Liver (tissue), 9 donors: ENCODE results near the gene ADCY2. TPM values are rescaled to one million over a fixed set of nuclear protein-coding genes. Genes with fewer than 3 reads are reported as not detected.

Experiments
- DNase-seq: peaks from one replicate; pipeline ENCODE4 v3.0.0-alpha.2; 2017; ENCODE audit warnings: low spot score
- H3K27ac ChIP-seq, 2 donors: one replicate each; pipeline ENCODE4 v1.7.0; 2013; ENCODE audit warnings: inconsistent platforms in 2 of 2, low read length in 2 of 2, control low read depth in 1 of 2, low read depth in 1 of 2, mild to moderate bottlenecking in 1 of 2
- H3K27me3 ChIP-seq, 4 donors: one replicate each; pipeline versions ENCODE4 v1.6.1 to v1.7.0; 2013; ENCODE audit warnings: low read length in 3 of 4, inconsistent platforms in 1 of 4, mild to moderate bottlenecking in 1 of 4, moderate library complexity in 1 of 4; ENCODE audit not compliant: control insufficient read depth in 4 of 4, insufficient read depth in 4 of 4
- H3K36me3 ChIP-seq, 4 donors: one replicate each; pipeline versions ENCODE4 v1.6.1 to v1.7.0; 2013; ENCODE audit warnings: low read length in 3 of 4, mild to moderate bottlenecking in 3 of 4, low read depth in 1 of 4, moderate library complexity in 1 of 4; ENCODE audit not compliant: control insufficient read depth in 4 of 4, insufficient read depth in 3 of 4
- H3K4me1 ChIP-seq, 4 donors: one replicate each; pipeline versions ENCODE4 v1.6.1 to v1.7.0; 2013; ENCODE audit warnings: low read length in 3 of 4, mild to moderate bottlenecking in 3 of 4, moderate library complexity in 1 of 4; ENCODE audit not compliant: control insufficient read depth in 4 of 4, insufficient read depth in 4 of 4
- H3K4me3 ChIP-seq, 3 donors: one replicate each; pipeline versions ENCODE4 v1.6.1 to v1.7.0; 2013; ENCODE audit warnings: low read length in 3 of 3, control low read depth in 1 of 3, low read depth in 1 of 3, mild to moderate bottlenecking in 1 of 3
- H3K9ac ChIP-seq, 2 donors: one replicate each; pipeline ENCODE4 v1.7.0; 2013; ENCODE audit warnings: low read length in 2 of 2, mild to moderate bottlenecking in 2 of 2, moderate library complexity in 2 of 2, control low read depth in 1 of 2, low read depth in 1 of 2
- H3K9me3 ChIP-seq, 4 donors: one replicate each; pipeline versions ENCODE4 v1.6.1 to v1.7.0; 2013; ENCODE audit warnings: low read length in 3 of 4; ENCODE audit not compliant: control insufficient read depth in 4 of 4
- FOXA1 ChIP-seq: IDR thresholded peaks from 2 replicates; pipeline ENCODE4 v1.6.1; 2016; ENCODE audit warnings: antibody characterized with exemption
- FOXA2 ChIP-seq: IDR thresholded peaks from 2 replicates; pipeline ENCODE4 v1.6.1; 2016; ENCODE audit warnings: antibody characterized with exemption
- GABPA ChIP-seq, 2 donors: IDR thresholded peaks in 1 of 2; conservative IDR thresholded peaks in 1 of 2; 2 replicates each; pipeline ENCODE4 v1.6.1; 2016; ENCODE audit warnings: antibody characterized with exemption in 2 of 2, mild to moderate bottlenecking in 1 of 2, moderate library complexity in 1 of 2
- HNF4A ChIP-seq, 2 donors: conservative IDR thresholded peaks; 2 replicates each; pipeline ENCODE4 v1.6.1; 2016; ENCODE audit warnings: antibody characterized with exemption in 2 of 2, mild to moderate bottlenecking in 2 of 2
- MAX ChIP-seq: IDR thresholded peaks from 2 replicates; pipeline ENCODE4 v1.6.1; 2016; ENCODE audit warnings: antibody characterized with exemption
- NR2F2 ChIP-seq: IDR thresholded peaks from 2 replicates; pipeline ENCODE4 v1.6.1; 2016; ENCODE audit warnings: antibody characterized with exemption
- REST ChIP-seq: IDR thresholded peaks from 2 replicates; pipeline ENCODE4 v1.6.1; 2016; ENCODE audit warnings: antibody characterized with exemption, mild to moderate bottlenecking
- RXRA ChIP-seq, 2 donors: IDR thresholded peaks; 2 replicates each; pipeline ENCODE4 v1.6.1; 2017 to 2018; ENCODE audit warnings: antibody characterized with exemption in 2 of 2, mild to moderate bottlenecking in 1 of 2
- SP1 ChIP-seq: IDR thresholded peaks from 2 replicates; pipeline ENCODE4 v1.6.1; 2018; ENCODE audit warnings: antibody characterized with exemption, mild to moderate bottlenecking
- TAF1 ChIP-seq: conservative IDR thresholded peaks from 2 replicates; pipeline ENCODE4 v1.6.1; 2016; ENCODE audit warnings: antibody characterized with exemption, mild to moderate bottlenecking
- YY1 ChIP-seq: IDR thresholded peaks from 2 replicates; pipeline ENCODE4 v1.6.1; 2016; ENCODE audit warnings: antibody characterized with exemption, mild to moderate bottlenecking
- ZBTB33 ChIP-seq: IDR thresholded peaks from 2 replicates; pipeline ENCODE4 v1.6.1; 2016; ENCODE audit warnings: antibody characterized with exemption
- WGBS: extraction: QIAGEN DNeasy Blood & Tissue Kit; methylation state at CpG from one replicate; pipeline ENCODE4 v1.1.7; 2013; 5-methylcytosine and 5-hydroxymethylcytosine counted together
- polyA plus RNA-seq, 2 donors: library from polyadenylated mRNA; stranded (reverse) in 1 of 2; unstranded in 1 of 2; fragments of 200-250 nt in 1 of 2; fragments of >200 nt in 1 of 2; fragmentation: Nextera tagmentation in 1 of 2; extraction: Ambion mirVana in 1 of 2; gene quantifications; one replicate each; pipeline versions ENCODE4 v1.2.1 to v1.2.3, GENCODE V29; 2013 to 2015
- total RNA-seq, 2 donors: library from RNA; depleted of rRNA; stranded (reverse); fragments of >200 nt; gene quantifications; one replicate each; pipeline ENCODE4 v1.2.3, GENCODE V29; 2014
- donor health status: healthy.
- donor health status: healthy.
- donor health status: healthy.
- donor health status: healthy.
- donor health status: healthy.

The ADCY2 gene
- total and polyA plus RNA-seq, 4 donors, result not detected

- TF ChIP-seq REST (no peak), FOXA2 (no peak), TAF1 (no peak)
These were observed 23.4 kb downstream of the ADCY2 start (continued) for GRCh38 chr5:7419367-7419766.

- Histone ChIP-seq H3K9me3 (no peaks in the 10 kb centered on the region), H3K9ac (no peak overlapping the region), H3K36me3 (no peaks in the 10 kb centered on the region), H3K27me3 (peaks cover 0 to 7% (median 0%) of the 10 kb centered on the region in 4 donors), H3K4me1 (no peaks in the 10 kb centered on the region), H3K4me3 (no peak overlapping the region), H3K27ac (no peak overlapping the region)
- 34% methylated on average over 12 of the region's 12 CpGs for WGBS
- DNase-seq, result no peak
- TF ChIP-seq TAF1, result no peak
- TF ChIP-seq NR2F2, result no peak
- no peak for TF ChIP-seq YY1
- TF ChIP-seq FOXA1, result no peak
- no peak for TF ChIP-seq REST
- no peak for TF ChIP-seq RXRA (IDR thresholded peaks at IDR 0.05)
- TF ChIP-seq GABPA (IDR thresholded peaks at IDR 0.05 in 1 of 2, conservative IDR thresholded peaks at IDR 0.05 in 1 of 2), result no peak
- TF ChIP-seq MAX, result no peak
- TF ChIP-seq SP1, result no peak
- TF ChIP-seq HNF4A (conservative IDR thresholded peaks at IDR 0.05), result no peak
- TF ChIP-seq ZBTB33, result no peak
These were observed 23.9 kb downstream of the ADCY2 start for GRCh38 chr5:7419846-7420245.
